Right kidney (tissue), 1 donor: ENCODE results near the gene ATPAF2.

Experiments
- DNase-seq: peaks from one replicate; pipeline ENCODE4 v3.0.0-alpha.2; 2016

The ATPAF2 gene

GRCh38 chr17:17985555-17985954, 53.4 kb downstream of the ATPAF2 start:
- no peak for DNase-seq

- no peak for DNase-seq
These were observed 53.8 kb downstream of the ATPAF2 start for GRCh38 chr17:17985153-17985552.

GRCh38 chr17:17983776-17984175, 55.2 kb downstream of the ATPAF2 start:
- DNase-seq: no peak

GRCh38 chr17:17983376-17983775, 55.6 kb downstream of the ATPAF2 start:
- no peak for DNase-seq

GRCh38 chr17:17982801-17983200, 56.2 kb downstream of the ATPAF2 start:
- no peak for DNase-seq

GRCh38 chr17:17981330-17981729, 57.6 kb downstream of the ATPAF2 start:
- no peak for DNase-seq

- DNase-seq: no peak
These were observed 59.2 kb downstream of the ATPAF2 start for GRCh38 chr17:17979778-17980177.

- no peak for DNase-seq
These were observed 60.2 kb downstream of the ATPAF2 start for GRCh38 chr17:17978481-17979424.

GRCh38 chr17:17976931-17977570, 61.9 kb downstream of the ATPAF2 start:
- no peak for DNase-seq

GRCh38 chr17:17975436-17975835, 63.5 kb downstream of the ATPAF2 start:
- no peak for DNase-seq

- DNase-seq: no peak
These were observed 66.1 kb downstream of the ATPAF2 start for GRCh38 chr17:17972952-17973254.

- DNase-seq: peak; percentile 98
These were observed 66.6 kb downstream of the ATPAF2 start, which contains the start of the genes DRC3 and TOM1L2 for GRCh38 chr17:17972126-17972951. DRC3 (plus strand) TSS chr17:17972862; CDS start chr17:17977599, 4,737 bp downstream. TOM1L2 (minus strand) TSS chr17:17972400; CDS start chr17:17972313, 87 bp downstream.

GRCh38 chr17:17971431-17972125, 67.4 kb downstream of the ATPAF2 start:
- DNase-seq: no peak

GRCh38 chr17:17970699-17971430, 68.1 kb downstream of the ATPAF2 start:
- DNase-seq: no peak
